Mesothelial cell of epicardium (in vitro differentiated cells): ENCODE results near the gene ASPHD2. TPM values are rescaled to one million over a fixed set of nuclear protein-coding genes. Genes with fewer than 3 reads are reported as not detected.

Experiments
- DNase-seq, 2 experiments: peaks; one replicate each; pipeline ENCODE4 v3.0.0; 2021; ENCODE audit warnings: low spot score in 2 of 2; ENCODE audit not compliant: unreplicated experiment in 2 of 2
- H3K27ac Mint-ChIP-seq: 2 replicates; pipeline ENCODE4 v1.8.0; 2021; ENCODE audit warnings: mixed read lengths
- H3K27me3 Mint-ChIP-seq: 2 replicates; pipeline ENCODE4 v1.8.0; 2021; ENCODE audit warnings: low read depth, mixed read lengths
- H3K36me3 Mint-ChIP-seq: 2 replicates; pipeline ENCODE4 v1.8.0; 2021; ENCODE audit warnings: mixed read lengths
- H3K4me1 Mint-ChIP-seq: 2 replicates; pipeline ENCODE4 v1.8.0; 2021; ENCODE audit warnings: mixed read lengths
- H3K4me3 Mint-ChIP-seq: 2 replicates; pipeline ENCODE4 v1.8.0; 2021; ENCODE audit warnings: mild to moderate bottlenecking, moderate library complexity, mixed read lengths
- H3K9me3 Mint-ChIP-seq: 2 replicates; pipeline ENCODE4 v1.8.0; 2021; ENCODE audit warnings: mixed read lengths
- CTCF ChIP-seq: fragments of 200-600 bp; sonication (generic); IDR thresholded peaks from one replicate; pipeline ENCODE4 v1.5.0; 2021; ENCODE audit warnings: antibody characterized with exemption; ENCODE audit not compliant: unreplicated experiment
- total RNA-seq: library from RNA; stranded (reverse); gene quantifications from 3 replicates; pipeline ENCODE4 v1.2.1, GENCODE V29; 2021

ASPHD2 gene
- total RNA-seq, 1 donor from 2014 or later: 2.5 TPM

- no peak overlapping the region for H3K27ac Mint-ChIP-seq
- TF ChIP-seq CTCF: no peak
- H3K36me3 Mint-ChIP-seq: no peaks in the 10 kb centered on the region
- H3K27me3 Mint-ChIP-seq: peaks cover 40% of the 10 kb centered on the region
- H3K4me1 Mint-ChIP-seq: peaks cover 8% of the 10 kb centered on the region
- DNase-seq: no peak
- H3K9me3 Mint-ChIP-seq: no peaks in the 10 kb centered on the region
- H3K4me3 Mint-ChIP-seq: peak overlapping the region; percentile 68
Observed at GRCh38 chr22:26431261-26431995, 2.4 kb downstream of the ASPHD2 start.

- DNase-seq: no peak
- TF ChIP-seq CTCF: no peak
Observed at GRCh38 chr22:26432619-26433311, 3.7 kb downstream of the ASPHD2 start.

GRCh38 chr22:26433805-26434204 lies 4.7 kb downstream of the ASPHD2 start:
- H3K9me3 Mint-ChIP-seq: no peaks in the 10 kb centered on the region

More at GRCh38 chr22:26432619-26433311, 3.7 kb downstream of the ASPHD2 start:
- Mint-ChIP-seq H3K4me1 (peaks cover 8% of the 10 kb centered on the region), H3K27me3 (peaks cover 32% of the 10 kb centered on the region), H3K9me3 (no peaks in the 10 kb centered on the region), H3K36me3 (no peaks in the 10 kb centered on the region), H3K4me3 (no peak overlapping the region), H3K27ac (no peak overlapping the region)

GRCh38 chr22:26435327-26436093 lies 6.5 kb downstream of the ASPHD2 start:
- no peaks in the 10 kb centered on the region for H3K4me1 Mint-ChIP-seq
- DNase-seq: no peak
- no peak overlapping the region for H3K4me3 Mint-ChIP-seq
- no peaks in the 10 kb centered on the region for H3K36me3 Mint-ChIP-seq
- H3K27me3 Mint-ChIP-seq: peaks cover 12% of the 10 kb centered on the region
- no peaks in the 10 kb centered on the region for H3K9me3 Mint-ChIP-seq
- no peak overlapping the region for H3K27ac Mint-ChIP-seq
- TF ChIP-seq CTCF: no peak

More at GRCh38 chr22:26433805-26434204, 4.7 kb downstream of the ASPHD2 start:
- Mint-ChIP-seq H3K36me3 (no peaks in the 10 kb centered on the region), H3K27me3 (peaks cover 22% of the 10 kb centered on the region), H3K4me3 (no peak overlapping the region), H3K27ac (no peak overlapping the region), H3K4me1 (peaks cover 4% of the 10 kb centered on the region)
- TF ChIP-seq CTCF: no peak
- no peak for DNase-seq

- no peak for DNase-seq
- TF ChIP-seq CTCF: no peak
- Mint-ChIP-seq H3K27me3 (no peaks in the 10 kb centered on the region), H3K27ac (no peak overlapping the region), H3K4me1 (no peaks in the 10 kb centered on the region), H3K9me3 (no peaks in the 10 kb centered on the region), H3K4me3 (no peak overlapping the region), H3K36me3 (no peaks in the 10 kb centered on the region)
Observed at GRCh38 chr22:26436903-26437515, 7.9 kb downstream of the ASPHD2 start.
